NK-92 treated with Interleukin-12 subunit alpha and Interleukin-12 subunit beta, amount 100 ng/mL, for 24 hours (cell line): ENCODE measurements around the gene KRT6B.
"Not testable (repeated sequence)": the region's sequence is repeated elsewhere in the genome, so short reads cannot be mapped to it uniquely, and the experiment has no call there.

Experiments
- DNase-seq: peaks from one replicate; lab custom pipeline; 2025; lab: John Stamatoyannopoulos, UW

KRT6B gene

GRCh38 chr12:52413202-52413601 lies 38.7 kb downstream of the KRT6B start:
- no peak for DNase-seq

GRCh38 chr12:52411815-52412214 lies 40.1 kb downstream of the KRT6B start:
- no peak for DNase-seq

GRCh38 chr12:52410589-52411248 lies 41.2 kb downstream of the KRT6B start:
- DNase-seq, result not testable (repeated sequence)

GRCh38 chr12:52407918-52408317 lies 44.0 kb downstream of the KRT6B start:
- no peak for DNase-seq

GRCh38 chr12:52405922-52406385 lies 46.0 kb downstream of the KRT6B start, which contains the start of gene KRT82:
Gene KRT82, minus strand, starts transcription at chr12:52406335. Its CDS starts 58 bp downstream, at chr12:52406277.
- no peak for DNase-seq

- DNase-seq, result no peak
These were observed 47.0 kb downstream of the KRT6B start for GRCh38 chr12:52404951-52405350.

- no peak for DNase-seq
These were observed 48.4 kb downstream of the KRT6B start for GRCh38 chr12:52403561-52403960.

GRCh38 chr12:52402873-52403540 lies 48.9 kb downstream of the KRT6B start:
- no peak for DNase-seq

GRCh38 chr12:52402377-52402776 lies 49.6 kb downstream of the KRT6B start:
- DNase-seq, result no peak

GRCh38 chr12:52401926-52402325 lies 50.0 kb downstream of the KRT6B start:
- no peak for DNase-seq

- no peak for DNase-seq
These were observed 50.4 kb downstream of the KRT6B start for GRCh38 chr12:52401526-52401925.

GRCh38 chr12:52400906-52401305 lies 51.0 kb downstream of the KRT6B start:
- no peak for DNase-seq

- no peak for DNase-seq
These were observed 52.2 kb downstream of the KRT6B start for GRCh38 chr12:52399756-52400155.

- no peak for DNase-seq
These were observed 53.8 kb downstream of the KRT6B start for GRCh38 chr12:52398176-52398575.

GRCh38 chr12:52396656-52397055 lies 55.3 kb downstream of the KRT6B start:
- no peak for DNase-seq
